NCI-H2081 (cell line): ENCODE results near the gene TM4SF4.
A peak's percentile ranks its signal among the peaks of the same experiment; 100 is the strongest.

ENCODE experiments used
- DNase-seq, 2 experiments: peaks; one replicate each; lab custom pipeline; 2025; lab: John Stamatoyannopoulos, UW

The TM4SF4 gene

DNA sequence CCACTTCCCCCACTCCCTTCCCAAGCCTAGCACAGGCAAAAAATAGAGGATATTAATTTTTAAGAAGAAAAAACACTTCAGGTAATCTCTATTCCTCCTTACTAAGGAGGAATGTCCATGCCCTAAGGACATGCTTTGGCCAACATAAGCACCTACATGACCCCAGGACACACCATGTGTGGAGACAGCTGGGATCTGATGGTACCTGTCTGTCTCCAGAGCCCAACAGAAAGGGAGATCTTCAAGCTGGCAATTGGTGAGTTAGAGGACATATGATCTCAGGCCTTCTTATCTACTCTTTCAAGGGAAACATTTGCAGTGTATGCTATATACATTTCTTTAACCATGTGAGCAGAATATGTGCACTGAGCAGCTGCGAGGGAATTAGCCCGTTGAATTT, 7.0 kb downstream of the TM4SF4 start:
- DNase-seq, result no peak

DNA sequence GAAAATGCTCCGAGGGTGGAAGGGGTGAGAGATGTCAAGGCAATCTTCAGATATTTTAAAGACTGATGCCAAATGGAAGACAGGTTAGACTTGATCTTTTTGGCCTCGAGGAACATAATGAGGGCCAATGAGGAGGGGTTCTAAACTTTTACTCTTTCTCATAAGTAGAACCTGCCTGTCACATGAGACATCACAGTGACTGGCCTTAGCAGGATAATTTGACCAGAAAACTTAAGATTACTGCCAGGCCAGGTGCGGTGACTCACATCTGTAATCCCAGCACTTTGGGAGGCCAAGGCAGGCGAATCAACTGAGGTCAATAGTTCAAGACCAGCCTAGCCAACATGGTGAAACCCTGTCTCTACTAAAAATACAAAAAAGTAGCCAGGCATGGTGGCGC, 12.2 kb downstream of the TM4SF4 start:
- no peak for DNase-seq

- DNase-seq, result peak in 1 of 2 experiments; percentile 12
These were observed 13.2 kb downstream of the TM4SF4 start for GRCh38 chr3:149487598-149488197.

DNA sequence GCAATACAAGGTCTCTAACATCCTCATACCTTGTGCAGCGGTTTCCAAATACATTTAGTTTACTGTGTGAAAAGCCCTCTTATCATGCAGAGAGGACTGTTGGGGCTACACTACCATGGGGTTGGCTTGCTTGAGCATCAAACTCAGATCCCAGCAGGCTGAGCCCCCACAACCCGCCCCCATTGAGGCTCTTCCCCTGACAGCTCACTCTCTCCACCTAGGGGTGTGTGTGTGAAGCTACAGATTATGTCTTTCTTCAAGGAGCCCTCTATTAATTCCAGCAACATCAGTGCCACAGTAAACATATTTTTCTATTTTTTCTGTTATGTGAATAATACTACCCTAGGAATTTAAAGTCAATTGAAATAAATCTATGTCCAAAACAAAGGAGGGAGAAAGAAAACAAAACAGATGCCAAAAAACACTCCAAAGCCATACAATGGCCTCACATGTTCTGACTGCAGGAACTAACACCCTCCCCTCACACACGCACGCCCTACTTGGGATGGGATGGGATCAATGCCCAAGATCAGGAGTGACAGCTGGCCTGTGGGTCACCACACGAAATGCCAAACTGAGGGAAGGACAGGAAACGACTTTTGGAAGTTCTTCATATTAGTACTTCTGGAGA, 14.7 kb downstream of the TM4SF4 start:
- DNase-seq, result peak; percentile 23 to 32

DNA sequence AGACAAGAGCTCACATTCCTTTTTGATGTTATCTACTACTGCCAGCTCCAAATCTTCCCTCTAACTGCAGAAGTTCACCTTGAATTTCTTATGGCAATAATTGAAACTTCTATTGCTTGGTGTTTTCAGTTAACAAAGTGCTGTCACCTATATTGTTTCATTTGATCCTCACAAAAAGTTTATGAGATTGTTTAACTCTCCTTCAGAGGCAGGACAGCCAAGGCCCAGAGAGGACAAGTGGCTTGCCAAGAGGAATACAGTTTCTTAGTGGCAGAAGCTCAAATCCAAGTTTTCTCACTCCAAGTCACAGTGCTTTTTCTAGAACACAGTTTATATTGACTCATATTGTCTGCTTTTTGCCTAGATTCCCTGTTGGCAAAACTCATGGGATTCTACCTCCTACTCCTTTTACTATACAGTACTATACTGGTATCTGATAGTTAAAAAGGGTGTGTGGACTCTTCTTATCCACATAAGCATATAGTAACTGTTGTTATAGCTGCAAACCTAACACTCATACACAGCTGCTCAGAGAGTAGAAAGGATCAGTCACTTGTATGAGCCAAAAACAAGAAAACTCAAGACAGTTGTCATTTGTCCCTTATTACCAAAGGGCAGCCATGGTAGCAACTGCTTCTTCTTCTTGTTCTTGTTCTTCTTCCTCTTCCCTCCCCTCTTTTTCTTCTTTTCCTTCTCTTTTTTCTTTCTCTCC, 15.9 kb downstream of the TM4SF4 start:
- no peak for DNase-seq

DNA sequence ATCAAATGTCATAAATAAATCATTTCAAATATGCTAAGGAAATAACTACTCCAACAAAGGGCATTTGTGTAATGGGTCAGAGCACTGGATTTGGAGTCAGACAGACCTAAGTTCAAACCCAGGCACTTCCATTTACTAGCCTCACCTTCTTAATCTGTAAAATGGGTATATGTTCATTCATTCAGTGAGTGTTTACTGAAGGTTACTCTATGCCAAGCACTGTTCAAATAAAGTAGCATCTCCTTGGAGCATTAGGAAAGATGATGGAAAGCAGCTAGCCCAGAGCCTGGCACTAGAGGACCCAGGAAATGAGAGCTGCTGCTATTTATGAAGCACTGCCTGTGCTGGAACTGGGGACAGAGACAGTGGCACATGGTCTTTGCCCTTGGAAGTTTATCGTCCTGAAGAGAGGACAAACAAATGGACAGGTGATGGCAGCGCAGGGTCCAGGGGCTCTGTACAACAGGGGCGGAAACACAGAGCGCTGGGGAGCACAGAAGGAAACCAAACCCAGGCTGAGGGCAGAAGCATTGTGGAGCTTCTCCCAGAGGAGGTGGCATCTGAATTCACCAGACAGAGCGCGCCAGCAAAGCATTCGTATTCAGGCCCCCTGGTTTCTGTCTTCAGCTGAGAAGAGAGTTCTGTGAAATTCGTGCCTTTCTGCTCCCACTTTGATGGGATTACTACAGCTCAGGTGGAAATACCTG, 19.0 kb downstream of the TM4SF4 start:
- no peak for DNase-seq

DNA sequence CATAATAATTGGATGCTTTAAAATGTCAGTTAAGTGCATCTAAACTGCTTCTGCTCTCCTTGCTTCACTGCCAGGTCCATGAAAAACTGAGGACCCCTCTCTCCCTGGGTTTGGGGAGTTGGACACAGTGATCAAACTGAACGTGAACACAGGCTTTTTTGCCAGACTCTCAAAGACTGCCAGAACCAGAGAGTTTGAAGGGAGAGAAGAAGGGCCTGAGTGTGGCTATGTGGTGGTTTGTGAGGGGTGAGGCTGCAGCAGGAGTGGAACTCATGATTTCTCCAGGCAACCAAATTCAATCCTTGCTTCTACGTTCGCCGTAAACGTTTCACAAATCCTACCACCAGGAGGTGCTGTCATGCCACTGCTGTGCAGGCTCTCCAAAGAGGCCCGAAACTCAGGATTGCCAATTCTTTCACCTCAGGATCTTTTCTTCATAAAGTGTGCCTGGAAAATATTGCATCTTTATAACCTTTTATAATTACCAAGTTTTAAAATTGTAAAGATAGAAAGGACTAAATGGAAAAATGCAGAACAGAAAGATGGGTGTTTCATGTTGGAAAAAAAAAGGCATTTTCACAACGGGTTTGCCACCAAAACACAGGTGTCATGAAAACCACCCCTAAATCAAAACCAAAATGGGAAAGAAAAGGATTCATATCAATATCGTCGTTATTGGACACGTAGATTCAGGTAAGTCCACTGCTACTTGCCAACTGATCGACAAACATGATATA, 19.7 kb downstream of the TM4SF4 start:
- DNase-seq, result peak; percentile 70 to 71

DNA sequence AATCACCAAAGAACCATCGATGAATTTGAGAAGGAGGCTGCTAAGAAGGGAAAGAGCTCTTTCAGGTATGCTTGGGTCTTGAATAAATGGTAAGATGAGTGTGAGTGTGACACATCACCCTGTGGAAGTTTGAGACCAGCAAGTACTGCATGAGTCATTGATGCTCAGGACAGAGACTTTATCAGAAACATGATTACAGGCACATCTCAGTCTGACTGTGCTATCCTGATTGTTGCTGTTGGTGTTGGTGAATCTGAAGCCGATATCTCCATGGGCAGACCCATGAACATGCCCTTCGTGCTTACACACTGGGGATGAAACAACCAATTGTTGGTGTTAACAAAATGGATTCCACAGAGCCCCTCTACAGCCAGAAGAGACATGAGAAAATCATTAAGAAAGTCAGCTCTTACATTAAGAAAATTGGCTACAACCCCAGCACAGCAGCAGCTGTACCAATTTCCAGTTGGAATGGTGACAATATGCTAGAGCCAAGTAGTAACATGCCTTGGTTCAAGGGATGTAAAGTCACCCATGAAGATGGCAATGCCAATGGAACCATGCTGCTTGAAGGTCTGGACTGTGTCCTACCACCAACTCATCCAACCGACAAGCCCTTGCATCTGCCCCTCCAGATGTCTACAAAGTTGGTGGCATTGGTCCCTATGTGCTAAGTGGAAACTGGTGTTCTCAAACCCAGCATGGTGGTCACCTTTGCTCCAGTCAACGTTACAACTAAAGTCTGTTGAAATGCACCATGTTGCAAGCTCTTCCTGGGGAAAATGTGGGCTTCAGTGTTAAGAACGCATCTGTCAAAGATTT, 20.5 kb downstream of the TM4SF4 start:
- DNase-seq, result no peak

GRCh38 chr3:149495581-149496125, 21.2 kb downstream of the TM4SF4 start:
- DNase-seq, result no peak

- DNase-seq, result no peak
These were observed 22.4 kb downstream of the TM4SF4 start for GRCh38 chr3:149496891-149497290.

DNA sequence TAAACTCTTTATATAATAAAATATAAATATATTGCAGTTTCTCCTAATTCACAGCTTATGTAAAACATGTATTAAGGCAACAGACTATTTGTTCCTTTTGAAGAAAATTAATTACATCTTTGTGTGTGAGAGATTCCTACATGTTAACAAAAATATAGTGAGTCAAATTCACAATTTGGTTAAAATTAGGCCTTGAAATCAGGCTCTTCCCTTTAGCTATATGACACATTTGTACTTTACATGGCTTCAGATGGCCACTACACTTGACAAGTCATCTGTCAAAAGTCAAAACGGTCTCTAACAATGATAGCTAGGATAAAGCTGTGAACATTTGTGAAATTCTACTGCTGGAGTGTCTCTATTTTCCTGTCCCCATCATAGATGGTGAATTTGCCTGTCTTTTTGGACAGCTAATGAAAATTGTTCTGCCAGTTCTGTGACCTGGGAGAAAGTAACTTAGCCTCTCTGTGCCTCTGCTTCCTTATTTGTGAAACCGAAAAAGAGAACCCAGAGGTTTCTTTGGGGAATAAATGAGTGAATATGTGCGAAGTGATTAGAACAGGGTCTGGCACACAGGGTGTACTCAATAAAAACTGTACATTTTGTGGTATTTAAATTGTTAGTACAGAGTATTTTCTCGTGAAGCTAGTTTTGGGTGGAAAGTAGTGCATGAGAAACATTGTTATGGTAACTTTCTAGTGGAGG, 23.6 kb downstream of the TM4SF4 start:
- no peak for DNase-seq

- DNase-seq, result no peak
These were observed 27.0 kb downstream of the TM4SF4 start for GRCh38 chr3:149501524-149501923.

DNA sequence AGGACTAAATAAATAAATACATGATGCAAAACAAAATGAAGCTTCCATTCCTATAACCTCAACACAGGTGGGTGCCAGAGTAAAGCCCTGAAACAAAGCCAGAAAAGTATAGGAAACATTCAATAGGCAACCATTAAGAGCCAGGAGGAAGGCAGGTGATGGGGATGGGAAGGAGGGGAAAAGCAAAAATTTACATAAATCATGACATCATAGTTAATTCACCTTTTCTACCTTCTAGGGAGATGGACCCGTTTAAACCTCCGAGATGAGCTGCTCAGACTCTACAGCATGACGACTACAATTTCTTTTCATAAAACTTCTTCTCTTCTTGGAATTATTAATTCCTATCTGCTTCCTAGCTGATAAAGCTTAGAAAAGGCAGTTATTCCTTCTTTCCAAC, 27.9 kb downstream of the TM4SF4 start:
- DNase-seq, result no peak

DNA sequence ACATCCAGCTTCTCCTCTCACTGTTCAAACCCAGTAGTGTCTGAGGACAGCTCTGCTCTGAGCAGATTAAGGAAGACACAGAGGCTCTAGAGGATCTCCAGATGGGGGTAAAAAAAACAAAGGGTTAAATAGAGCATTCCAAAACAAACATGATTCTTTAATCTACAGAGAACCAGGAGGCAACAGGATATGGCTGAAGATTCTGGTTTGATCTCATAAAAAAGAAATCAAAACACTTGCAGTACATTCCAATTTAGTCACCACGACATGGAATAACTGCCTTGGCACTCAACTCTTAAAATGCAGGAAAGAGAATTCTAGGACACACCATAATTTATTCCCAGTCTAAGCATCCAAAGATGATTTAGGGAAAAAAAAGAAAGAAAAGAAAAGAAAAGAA, 32.0 kb downstream of the TM4SF4 start:
- no peak for DNase-seq

DNA sequence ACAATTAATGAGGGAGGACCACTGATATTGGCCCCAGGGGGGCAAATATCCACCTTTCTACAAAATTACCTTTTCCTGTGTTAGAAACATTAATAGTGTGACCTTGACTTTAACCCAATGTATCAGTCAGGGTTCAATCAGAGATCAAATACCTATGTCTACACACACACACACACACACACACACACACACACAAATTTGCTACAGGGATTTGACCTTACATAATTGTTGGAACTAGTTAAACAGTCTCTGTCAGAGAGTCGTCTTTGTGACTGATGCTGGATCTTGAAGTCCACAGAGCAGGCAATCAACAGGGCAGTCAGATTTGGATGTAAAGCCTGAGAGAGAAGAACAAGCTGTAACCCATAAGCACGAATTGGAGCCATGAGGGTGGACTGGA, 32.5 kb downstream of the TM4SF4 start:
- DNase-seq, result no peak

GRCh38 chr3:149507491-149508324, 33.2 kb downstream of the TM4SF4 start:
- no peak for DNase-seq

- no peak for DNase-seq
These were observed 35.0 kb downstream of the TM4SF4 start for GRCh38 chr3:149509526-149509925.

GRCh38 chr3:149510480-149510879, 36.0 kb downstream of the TM4SF4 start:
- DNase-seq, result no peak

DNA sequence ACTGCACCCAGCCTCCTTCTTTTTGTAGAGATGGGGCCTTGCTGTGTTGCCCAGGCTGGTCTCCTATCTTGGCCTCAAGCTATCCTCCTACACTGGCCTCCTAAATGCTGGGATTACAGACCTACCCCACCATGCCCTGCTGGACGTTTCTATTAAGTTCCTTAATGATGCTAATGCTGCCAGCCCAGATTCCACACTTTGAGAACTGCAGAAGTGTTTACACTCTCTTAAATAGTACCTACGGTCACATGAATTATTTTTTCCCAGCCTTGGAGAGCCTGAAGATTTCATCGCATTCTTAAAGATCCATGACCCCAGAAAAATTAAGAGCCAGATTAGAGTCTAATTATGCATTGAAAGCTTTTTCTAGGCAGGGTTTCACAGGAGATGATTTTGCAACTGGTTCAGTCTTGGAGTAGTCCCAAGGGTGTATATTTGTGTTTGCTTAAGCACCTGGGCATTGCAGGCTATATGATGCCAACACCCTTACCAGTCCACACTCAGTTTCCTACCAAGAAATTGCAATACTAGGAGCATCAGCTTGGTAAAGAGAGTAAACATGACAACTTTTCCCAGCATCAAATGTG, 36.6 kb downstream of the TM4SF4 start:
- DNase-seq, result no peak
